Measurements from ENCODE around the gene GAMT.

Gene GAMT

DNA sequence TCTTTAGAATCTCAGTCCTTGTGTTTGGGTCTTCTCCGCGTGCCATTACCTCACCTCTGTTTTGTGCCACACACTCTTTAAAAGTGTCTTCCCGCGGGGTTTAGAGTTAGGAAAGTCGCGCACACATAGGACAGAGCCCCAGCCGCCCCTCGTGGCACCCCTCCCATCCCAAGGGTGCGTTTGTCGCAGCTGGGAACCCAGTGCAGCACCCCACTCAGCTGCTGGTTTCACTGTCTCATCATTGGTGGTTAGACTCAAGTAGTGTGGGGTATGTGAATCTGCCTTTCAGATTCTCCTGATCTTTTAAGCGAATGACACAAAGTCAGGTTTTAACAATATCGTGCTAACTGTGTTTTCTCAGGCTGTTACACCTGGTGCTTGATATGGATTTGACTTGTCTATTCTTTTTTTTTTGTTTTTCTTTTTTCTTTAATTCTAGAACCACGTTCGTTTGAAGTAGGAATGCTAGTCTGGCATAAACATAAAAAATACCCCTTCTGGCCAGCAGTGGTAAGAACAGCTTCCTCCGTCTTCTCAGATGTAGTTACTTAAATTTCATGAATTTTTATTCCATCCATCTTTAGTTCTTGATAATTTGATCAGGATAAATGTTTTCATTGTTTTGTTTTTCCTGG, 37.2 kb downstream of the GAMT start:
- DNase-seq (ENCODE audit: low spot score), result no peak

DNA sequence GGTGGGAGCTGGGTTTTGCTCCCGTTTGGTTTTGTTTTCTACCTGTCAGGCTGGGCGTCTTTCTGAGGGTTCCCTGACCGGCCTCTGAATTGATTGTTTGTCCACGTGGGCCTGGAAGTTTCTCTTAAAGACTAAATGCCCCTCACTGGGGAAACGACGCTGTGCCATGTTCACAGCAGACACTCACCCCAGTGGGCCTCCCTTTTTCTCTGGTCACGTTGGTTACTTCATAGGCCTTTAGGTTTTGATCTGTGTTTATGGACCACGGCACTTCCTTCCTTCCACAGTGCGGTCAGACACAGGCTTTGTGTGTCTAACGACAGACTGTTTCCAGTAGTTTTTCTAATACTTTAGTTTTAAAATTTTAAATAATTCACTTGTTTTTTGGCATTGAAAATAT, 37.7 kb downstream of the GAMT start:
- DNase-seq (ENCODE audit: low spot score), result no peak

- DNase-seq (ENCODE audit: low spot score), result no peak
Observed at GRCh38 chr19:1362387-1363257, 38.7 kb downstream of the GAMT start.

- DNase-seq (ENCODE audit: low spot score), result no peak
Observed at GRCh38 chr19:1361601-1362386, 39.5 kb downstream of the GAMT start.

- DNase-seq (ENCODE audit: low spot score), result no peak
Observed at GRCh38 chr19:1360818-1361461, 40.4 kb downstream of the GAMT start.

- no peak for DNase-seq (ENCODE audit: low spot score)
Observed at GRCh38 chr19:1360126-1360817, 41.1 kb downstream of the GAMT start.

GRCh38 chr19:1357531-1358109, 43.7 kb downstream of the GAMT start:
- DNase-seq (ENCODE audit: low spot score), result no peak

DNA sequence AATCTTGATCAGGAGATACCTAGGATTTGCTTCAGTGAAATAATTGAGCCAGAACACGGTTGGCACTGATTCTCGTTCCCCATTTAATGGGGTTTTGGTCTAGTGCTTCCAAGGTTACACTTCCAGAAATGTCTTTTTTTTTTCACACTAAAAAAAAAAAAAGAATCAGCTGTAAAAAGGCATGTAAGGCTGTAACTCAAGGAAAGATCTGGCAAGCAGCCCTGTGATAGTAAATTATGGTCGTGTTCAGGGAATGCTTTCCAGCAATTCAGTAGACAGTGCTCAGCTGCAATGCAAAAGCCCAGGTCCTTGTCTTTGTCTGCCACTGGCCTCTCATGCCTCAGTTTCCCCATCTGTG, 44.9 kb downstream of the GAMT start:
- DNase-seq (ENCODE audit: low spot score), result no peak

DNA sequence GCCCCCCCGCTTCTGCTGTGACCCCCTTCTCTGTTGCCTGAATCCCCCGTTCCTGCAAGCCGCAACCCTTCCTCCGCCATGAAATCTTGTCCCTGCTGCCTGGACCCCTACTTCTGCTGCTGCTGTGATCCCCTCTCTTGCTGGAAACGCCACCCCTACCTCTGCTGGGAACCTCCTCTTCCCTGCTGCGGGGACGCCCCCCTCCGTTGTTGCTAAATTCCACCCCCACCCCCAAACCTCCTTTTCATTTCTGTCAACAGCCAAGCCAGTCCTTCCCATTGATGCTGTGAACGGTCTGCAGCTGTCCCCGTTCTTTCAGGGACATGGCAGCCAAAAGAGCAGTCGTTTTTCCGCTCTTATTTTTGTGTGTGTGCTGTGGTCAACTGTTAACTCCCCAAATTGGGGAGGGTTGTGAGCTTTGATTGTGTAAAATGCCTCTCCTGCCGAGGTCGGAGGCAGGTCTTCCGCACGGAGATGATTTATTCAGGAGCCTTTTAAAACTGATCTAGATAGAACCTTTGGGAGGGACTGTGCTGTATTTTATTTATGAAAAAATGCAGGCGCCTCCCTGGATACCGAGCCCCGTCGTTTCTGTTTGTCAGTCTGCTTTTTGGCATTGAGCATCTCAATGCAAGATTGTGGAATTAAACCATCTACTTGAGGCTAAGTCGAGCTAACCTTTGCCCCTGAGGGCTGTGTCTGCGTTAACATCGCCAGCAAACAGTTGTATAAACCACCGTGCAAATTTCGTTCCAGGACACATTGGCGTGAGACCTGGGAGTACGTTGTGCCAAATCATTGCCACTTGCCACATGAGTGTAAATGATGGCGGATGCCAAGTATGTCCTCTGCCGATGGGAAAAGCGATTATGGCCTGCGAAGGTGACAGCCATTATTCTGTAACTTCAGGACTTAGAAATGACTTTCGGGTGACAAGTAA, 45.5 kb downstream of the GAMT start:
- DNase-seq (ENCODE audit: low spot score), result peak; percentile 6

GRCh38 chr19:1354970-1355567, 46.3 kb downstream of the GAMT start:
- no peak for DNase-seq (ENCODE audit: low spot score)

DNA sequence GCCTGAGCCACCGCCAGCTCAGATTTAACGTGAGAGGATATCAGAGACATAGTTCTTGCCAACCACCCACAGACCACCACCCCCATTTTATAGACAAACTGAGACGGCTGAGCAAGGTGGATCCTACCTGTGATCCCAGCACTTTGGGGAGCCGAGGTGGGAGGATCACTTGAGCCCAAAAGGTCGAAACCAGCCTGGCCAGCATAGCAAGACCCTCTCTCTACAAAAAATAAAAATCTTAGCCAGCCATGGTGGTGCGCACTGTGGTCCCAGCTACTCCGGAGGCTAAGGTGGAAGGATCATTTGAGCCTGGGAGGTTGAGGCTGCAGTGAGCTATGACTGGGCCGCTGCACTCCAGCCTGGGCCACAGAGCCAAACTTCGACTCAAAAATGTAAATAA, 48.2 kb downstream of the GAMT start:
- DNase-seq (ENCODE audit: low spot score), result no peak

GRCh38 chr19:1351381-1351851, 49.9 kb downstream of the GAMT start:
- no peak for DNase-seq (ENCODE audit: low spot score)

DNA sequence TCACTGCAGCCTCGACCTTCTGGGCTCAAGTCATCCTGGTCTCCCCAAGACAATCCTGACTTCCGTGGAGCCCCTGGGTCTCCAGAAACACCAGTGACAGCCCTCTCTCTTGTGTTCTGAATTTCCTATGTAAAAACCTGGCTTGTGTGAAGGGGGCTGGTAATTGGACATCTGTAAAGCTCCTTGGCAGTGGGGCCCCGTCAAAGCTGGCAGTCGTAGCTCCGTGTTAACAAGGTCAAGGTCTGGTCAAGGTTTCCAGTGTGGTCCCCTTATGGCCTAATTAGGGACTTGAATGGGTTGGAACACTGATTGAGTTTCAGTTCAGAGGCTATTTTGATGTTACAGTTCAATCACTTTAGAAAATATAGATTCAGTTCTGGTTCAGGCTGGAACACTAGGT, 50.5 kb downstream of the GAMT start:
- no peak for DNase-seq (ENCODE audit: low spot score)

- DNase-seq (ENCODE audit: low spot score), result no peak
Observed at GRCh38 chr19:1349211-1349610, 52.1 kb downstream of the GAMT start.
